ENCODE data around the gene POLR2M. TPM values are rescaled to one million over a fixed set of nuclear protein-coding genes. Genes with fewer than 3 reads are reported as not detected.

The POLR2M gene
- total RNA-seq, 2 experiments from 2014 or later, result 66.5 to 70.4 TPM

DNA sequence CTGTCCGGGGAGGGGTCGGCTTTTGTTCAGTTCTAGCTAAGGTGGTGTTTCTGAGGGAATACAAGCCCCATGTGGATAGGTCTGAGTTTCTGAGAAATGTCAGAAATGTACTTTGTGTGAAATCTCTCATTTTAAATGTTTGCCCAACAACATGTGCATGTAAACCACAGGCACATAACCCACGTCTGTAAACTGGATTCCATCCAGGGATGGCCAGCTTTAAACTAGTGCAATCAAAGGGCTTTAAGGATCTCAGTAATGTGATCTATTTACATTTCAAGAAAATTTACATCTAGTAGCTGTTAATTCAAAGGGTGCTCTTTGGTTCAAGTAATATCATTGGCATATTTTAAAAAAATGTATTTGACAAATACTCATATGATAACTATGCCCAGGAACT is 52.0 kb downstream of the POLR2M start:
- no peaks in the 10 kb centered on the region for H3K9me3 Mint-ChIP-seq (ENCODE audit: low read depth)
- H3K27me3 Mint-ChIP-seq, result peaks cover 6% of the 10 kb centered on the region
- no peak overlapping the region for H3K27ac Mint-ChIP-seq
- no peak overlapping the region for H3K4me3 Mint-ChIP-seq
- no peaks in the 10 kb centered on the region for H3K4me1 Mint-ChIP-seq
- H3K36me3 Mint-ChIP-seq, result no peaks in the 10 kb centered on the region
- no peak for ATAC-seq
- CTCF ChIA-PET, result interaction anchor here (0.7 to 0.9 kb wide), 2 partner anchors 9 to 26 kb away, joined by 3 read pairs; no protein-coding TSS in a partner anchor
- DNase-seq, result no peak

GRCh38 chr15:57761562-57761961 is 55.0 kb downstream of the POLR2M start:
- peaks cover 13% of the 10 kb centered on the region for H3K27me3 Mint-ChIP-seq
- CTCF ChIA-PET, result interaction anchor here (1.0 kb wide), 1 partner anchor 201 kb away, joined by 3 read pairs; no protein-coding TSS in a partner anchor
- H3K4me3 Mint-ChIP-seq, result no peak overlapping the region
- no peaks in the 10 kb centered on the region for H3K9me3 Mint-ChIP-seq (ENCODE audit: low read depth)
- no peaks in the 10 kb centered on the region for H3K4me1 Mint-ChIP-seq
- H3K36me3 Mint-ChIP-seq, result no peaks in the 10 kb centered on the region
- no peak for ATAC-seq
- DNase-seq, result no peak
- H3K27ac Mint-ChIP-seq, result no peak overlapping the region

GRCh38 chr15:57762302-57762701 is 55.8 kb downstream of the POLR2M start:
- ATAC-seq, result no peak
- DNase-seq, result no peak
- peaks cover 2% of the 10 kb centered on the region for H3K4me1 Mint-ChIP-seq
- no peak overlapping the region for H3K27ac Mint-ChIP-seq
- CTCF ChIA-PET, result interaction anchor here (1.0 kb wide), 1 partner anchor 202 kb away, joined by 3 read pairs; no protein-coding TSS in a partner anchor
- no peaks in the 10 kb centered on the region for H3K36me3 Mint-ChIP-seq
- H3K4me3 Mint-ChIP-seq, result no peak overlapping the region
- H3K9me3 Mint-ChIP-seq (ENCODE audit: low read depth), result no peaks in the 10 kb centered on the region
- peaks cover 13% of the 10 kb centered on the region for H3K27me3 Mint-ChIP-seq

- H3K27ac Mint-ChIP-seq, result no peak overlapping the region
- DNase-seq (no peak), ATAC-seq (no peak)
- peaks cover 12% of the 10 kb centered on the region for H3K4me1 Mint-ChIP-seq
- no peak overlapping the region for H3K4me3 Mint-ChIP-seq
- no peaks in the 10 kb centered on the region for H3K9me3 Mint-ChIP-seq (ENCODE audit: low read depth)
- CTCF ChIA-PET, result no interaction called here
- no peaks in the 10 kb centered on the region for H3K36me3 Mint-ChIP-seq
- H3K27me3 Mint-ChIP-seq, result peaks cover 13% of the 10 kb centered on the region
Measured at GRCh38 chr15:57763176-57763964, 56.9 kb downstream of the POLR2M start.

Other genes with a start within 250 kb of the POLR2M start
- not detected for gene MYZAP, start 114.8 kb upstream of the POLR2M start, total RNA-seq